ENCODE measurements around the gene FBF1.
A peak's percentile ranks its signal among the peaks of the same experiment; 100 is the strongest.
"Not testable (repeated sequence)": the region's sequence is repeated elsewhere in the genome, so short reads cannot be mapped to it uniquely, and the experiment has no call there.

The FBF1 gene

GRCh38 chr17:75894049-75894733 is 46.7 kb downstream of the FBF1 start:
- DNase-seq = no peak

DNA sequence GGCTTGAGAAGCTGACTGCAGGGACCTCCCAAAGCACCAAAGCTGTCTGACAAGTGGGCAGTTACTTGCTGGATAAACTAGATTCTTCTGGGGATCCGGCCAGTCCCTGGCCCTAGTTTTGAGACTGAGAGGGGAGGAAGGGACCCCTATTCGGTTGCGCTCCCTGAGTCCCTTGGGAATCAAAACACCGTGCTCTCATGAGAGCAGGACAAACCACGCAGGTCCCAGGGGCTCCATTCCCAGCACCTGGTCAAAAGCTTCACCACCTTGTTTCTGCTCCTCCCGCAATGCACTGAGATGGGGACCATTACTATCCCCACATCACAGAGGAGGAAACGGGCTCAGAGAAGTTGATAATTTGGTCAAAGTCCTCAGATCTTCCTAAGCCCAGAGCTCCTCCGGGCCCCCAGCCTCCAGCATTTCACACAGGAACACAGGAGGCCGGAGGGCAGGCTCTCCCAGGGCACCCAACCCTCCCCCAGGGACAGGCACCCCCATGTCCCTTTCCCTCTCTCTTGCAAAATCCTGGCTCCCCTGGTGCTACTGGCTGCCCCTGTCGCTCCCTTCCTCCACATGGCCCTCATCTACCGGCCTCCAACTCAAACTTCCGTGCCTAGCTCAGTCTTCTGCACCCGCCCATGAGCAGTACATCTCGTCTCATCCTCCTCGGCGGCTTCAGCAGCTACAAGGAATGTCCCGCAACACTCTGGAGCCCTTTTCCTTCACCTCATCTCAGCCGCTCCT is 47.4 kb downstream of the FBF1 start:
- DNase-seq = no peak

- no peak for DNase-seq
Measured at GRCh38 chr17:75892556-75893224, 48.2 kb downstream of the FBF1 start.

- no peak for DNase-seq
Measured at GRCh38 chr17:75891605-75892555, 49.0 kb downstream of the FBF1 start.

DNA sequence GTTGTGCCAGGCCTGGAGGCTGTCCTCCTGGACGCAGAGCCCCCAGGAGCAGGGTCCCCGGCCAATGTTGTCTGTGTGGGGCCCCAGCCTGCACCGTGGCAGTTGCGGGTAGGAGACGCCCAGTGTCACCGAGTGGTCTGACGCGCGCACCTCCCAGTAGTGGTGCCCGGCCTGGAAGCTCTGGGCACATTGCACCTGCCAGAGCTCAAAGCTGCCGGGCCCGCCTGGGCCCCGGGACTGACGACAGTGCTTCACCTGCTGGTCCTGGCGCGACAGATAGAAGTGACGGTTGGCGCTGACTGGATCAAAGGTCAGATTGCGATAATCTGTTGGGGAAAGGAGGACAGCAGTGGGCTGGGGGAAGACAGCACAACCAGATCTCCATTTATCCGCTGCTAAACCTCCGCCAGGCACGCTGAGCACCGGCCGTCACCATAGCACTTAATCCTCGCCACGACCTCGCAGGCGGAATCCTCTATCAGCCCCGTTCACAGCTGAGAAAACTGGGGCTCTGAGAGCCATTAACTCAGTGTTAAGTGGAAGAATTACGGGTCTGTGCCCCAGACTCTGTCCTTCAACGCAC is 49.7 kb downstream of the FBF1 start:
- no peak for DNase-seq

GRCh38 chr17:75889454-75889853 is 51.4 kb downstream of the FBF1 start:
- DNase-seq = no peak

DNA sequence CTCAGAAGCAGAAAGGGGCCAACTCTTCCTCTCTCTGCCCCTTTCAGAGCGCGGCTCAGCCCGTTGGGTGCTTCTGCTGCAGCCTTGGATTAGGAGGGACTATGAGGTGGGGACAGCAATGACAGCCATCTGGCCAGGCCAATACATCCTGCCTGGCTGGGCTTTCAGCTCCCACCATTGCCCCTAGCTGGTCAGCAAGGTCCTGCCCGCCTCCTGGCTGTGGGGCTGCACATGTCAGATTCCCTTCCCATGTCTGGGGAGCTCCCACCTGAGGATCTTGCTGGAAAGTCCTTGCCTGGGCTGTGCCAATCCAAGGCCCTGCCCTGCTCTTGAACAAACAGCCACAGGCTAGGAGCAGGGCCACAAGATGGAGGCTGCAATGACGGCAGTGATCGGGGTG is 52.4 kb downstream of the FBF1 start:
- DNase-seq = no peak

DNA sequence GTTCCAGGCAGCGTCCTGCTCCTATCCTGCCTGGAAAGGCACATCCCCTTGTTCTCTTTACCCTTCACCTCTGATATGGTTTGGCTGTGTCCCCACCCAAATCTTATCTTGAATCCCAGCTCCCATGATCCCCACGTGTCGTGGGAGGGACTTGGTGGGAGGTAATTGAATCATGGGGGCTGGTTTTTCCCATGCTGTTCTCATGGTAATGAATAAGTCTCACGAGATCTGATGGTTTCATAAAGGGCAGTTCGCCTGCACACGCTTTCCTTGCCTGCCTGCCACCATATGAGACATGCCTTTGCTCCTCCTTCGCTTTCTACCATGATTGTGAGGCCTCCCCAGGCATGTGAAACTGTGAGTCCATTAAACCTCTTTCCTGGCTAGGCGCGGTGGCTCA is 55.0 kb downstream of the FBF1 start:
- DNase-seq = not testable (repeated sequence)

GRCh38 chr17:75885431-75885830 is 55.4 kb downstream of the FBF1 start:
- DNase-seq = no peak

DNA sequence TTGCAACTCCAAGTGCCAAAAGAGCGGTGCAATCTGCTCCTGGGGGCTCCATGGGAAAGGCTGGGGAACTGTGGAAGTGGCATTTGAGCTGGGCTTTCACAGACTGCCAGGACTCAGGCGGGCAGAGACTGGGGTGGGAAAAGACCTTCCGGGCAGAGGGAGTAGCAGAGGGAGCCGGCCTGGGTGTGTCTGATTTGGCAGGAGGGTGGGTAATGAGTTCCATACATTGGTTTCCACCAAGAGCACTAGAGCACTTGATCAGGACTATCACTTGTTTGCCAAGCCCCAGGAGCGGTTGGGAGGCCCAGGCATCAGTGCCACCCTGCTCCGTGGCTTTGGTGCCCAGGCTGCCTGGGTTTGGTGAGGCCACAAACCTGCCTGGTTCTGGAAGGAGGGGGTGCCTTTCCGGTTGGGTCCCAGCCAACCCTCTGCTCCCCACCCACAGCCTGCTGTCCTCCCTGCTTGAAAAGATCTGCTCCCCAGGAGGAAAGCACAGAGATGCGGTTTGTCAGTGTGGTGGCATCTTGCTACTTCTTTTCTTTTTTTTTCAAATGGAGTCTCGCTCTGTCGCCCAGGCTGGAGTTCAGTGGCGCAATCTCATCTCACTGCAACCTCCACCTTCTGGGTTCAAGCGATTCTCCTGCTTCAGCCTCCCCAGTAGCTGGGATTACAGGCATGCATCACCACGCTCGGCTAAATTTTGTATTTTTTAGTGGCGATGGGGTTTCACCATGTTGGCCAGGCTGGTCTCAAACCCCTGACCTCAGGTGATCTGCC is 59.0 kb downstream of the FBF1 start:
- no peak for DNase-seq

- no peak for DNase-seq
Measured at GRCh38 chr17:75880266-75880665, 60.6 kb downstream of the FBF1 start.

- no peak for DNase-seq
Measured at GRCh38 chr17:75878174-75878998, 62.5 kb downstream of the FBF1 start, which contains the start of gene TRIM47. TSS of gene TRIM47 (minus strand) at chr17:75878581. CDS start at chr17:75878548, 33 bp downstream.

DNA sequence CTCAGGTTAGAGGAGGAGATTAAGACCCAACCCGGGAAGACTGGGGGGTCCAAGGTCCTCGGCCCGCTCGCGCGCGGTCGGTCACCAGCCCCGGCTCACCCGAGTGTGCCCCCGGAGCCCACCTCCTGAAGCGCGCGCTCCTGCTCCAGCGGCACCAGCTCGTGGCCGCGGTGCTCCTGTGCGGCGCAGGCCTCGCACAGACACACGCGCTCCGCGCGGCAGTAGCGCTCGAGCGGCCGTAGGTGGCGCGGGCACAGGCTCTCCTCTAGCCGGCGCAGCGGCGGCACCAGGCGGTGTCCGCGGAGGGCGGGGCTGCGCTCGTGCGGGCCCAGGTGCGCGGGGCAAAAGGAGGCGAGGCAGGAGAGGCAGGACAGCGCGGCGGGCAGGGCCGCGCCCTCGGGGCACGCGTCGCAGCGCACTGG is 63.1 kb downstream of the FBF1 start:
- DNase-seq = peak; percentile 37

DNA sequence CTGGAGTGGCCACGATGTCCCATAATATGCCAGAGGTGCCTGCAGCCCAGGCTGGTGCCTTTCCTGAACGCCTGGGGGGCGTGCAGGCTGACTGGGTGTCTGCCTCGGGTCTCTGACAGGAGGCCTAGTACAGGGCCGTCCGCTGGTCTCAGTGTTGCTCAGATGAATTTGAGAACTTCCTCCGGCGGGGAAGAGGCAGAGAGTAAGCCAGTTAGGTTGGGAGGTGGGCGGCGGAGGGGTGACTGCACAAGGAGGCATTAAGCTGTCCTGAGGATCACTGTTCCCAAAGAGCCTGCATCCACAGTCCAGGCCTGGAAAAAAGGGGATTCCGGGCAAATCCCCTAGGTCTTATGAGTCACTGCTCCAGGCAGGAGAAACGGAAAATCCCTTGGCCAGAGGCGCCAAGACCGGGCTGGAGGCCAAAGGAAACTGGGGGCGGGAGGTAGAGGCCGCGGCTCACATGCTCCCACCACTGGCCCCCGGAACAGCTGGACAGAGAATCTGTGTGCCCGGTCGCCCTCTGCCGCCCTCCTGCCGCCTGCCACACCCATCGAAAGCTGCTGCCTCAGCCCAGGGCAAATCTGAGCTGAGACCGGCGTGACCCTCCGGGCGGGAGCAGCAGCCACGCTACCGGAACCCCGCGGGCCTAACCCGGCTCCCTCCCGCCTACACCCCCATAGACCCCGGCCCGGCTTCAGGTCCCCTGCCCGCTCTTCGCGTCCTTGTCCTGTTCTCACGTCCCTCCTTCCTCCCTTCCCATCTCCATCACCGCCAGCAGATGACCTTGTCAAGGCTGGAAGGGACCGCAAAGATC is 63.7 kb downstream of the FBF1 start:
- peak; percentile 86 for DNase-seq

GRCh38 chr17:75876190-75876937 is 64.5 kb downstream of the FBF1 start:
- no peak for DNase-seq

DNA sequence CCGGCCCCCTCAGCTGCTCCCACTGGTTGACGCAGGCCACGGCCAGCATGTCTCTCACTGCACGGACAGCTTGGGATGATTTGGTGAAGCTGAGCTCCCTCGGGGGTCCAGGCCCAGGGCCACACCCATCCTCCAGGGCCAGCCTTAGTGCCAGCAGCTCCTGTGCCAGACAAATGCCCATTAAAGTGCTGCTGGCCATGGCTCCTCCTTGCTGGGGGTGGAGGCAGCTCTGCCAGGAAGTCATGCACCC is 65.0 kb downstream of the FBF1 start:
- peak; percentile 66 for DNase-seq

GRCh38 chr17:75875182-75875939 is 65.5 kb downstream of the FBF1 start:
- DNase-seq = peak; percentile 66

Data from kidney glomerular epithelial cell (primary cell).